Stimulated activated effector memory CD8-positive, alpha-beta T cell treated with anti-CD3 and anti-CD28 coated beads, Interleukin-12 subunit alpha, Interleukin-12 subunit beta, amount 100 ng/mL, for 72 hours (primary cell): ENCODE measurements around the gene ACVR1.
"Not testable (repeated sequence)": the region's sequence is repeated elsewhere in the genome, so short reads cannot be mapped to it uniquely, and the experiment has no call there.

ENCODE experiments used
- ATAC-seq: fragments of 150-1000 bp; cut with Tn5 transposase; 2 replicates; pipeline ENCODE4 v1.10.0; 2021
- DNase-seq, 2 donors: peaks; one replicate each; pipeline ENCODE4 v3.0.0; 2021 to 2022; ENCODE audit warnings: low spot score in 2 of 2
- H3K27ac Mint-ChIP-seq: one replicate; pipeline ENCODE4 v1.8.0; 2022; ENCODE audit warnings: mild to moderate bottlenecking, mixed read lengths
- H3K36me3 Mint-ChIP-seq: one replicate; pipeline ENCODE4 v1.8.0; 2022; ENCODE audit warnings: mild to moderate bottlenecking, mixed read lengths
- H3K4me1 Mint-ChIP-seq: one replicate; pipeline ENCODE4 v1.8.0; 2022; ENCODE audit warnings: mixed read lengths
- H3K4me3 Mint-ChIP-seq: one replicate; pipeline ENCODE4 v1.8.0; 2022; ENCODE audit warnings: mild to moderate bottlenecking, mixed read lengths
- H3K9me3 Mint-ChIP-seq: one replicate; pipeline ENCODE4 v1.8.0; 2022; ENCODE audit warnings: mixed read lengths

The ACVR1 gene

DNA sequence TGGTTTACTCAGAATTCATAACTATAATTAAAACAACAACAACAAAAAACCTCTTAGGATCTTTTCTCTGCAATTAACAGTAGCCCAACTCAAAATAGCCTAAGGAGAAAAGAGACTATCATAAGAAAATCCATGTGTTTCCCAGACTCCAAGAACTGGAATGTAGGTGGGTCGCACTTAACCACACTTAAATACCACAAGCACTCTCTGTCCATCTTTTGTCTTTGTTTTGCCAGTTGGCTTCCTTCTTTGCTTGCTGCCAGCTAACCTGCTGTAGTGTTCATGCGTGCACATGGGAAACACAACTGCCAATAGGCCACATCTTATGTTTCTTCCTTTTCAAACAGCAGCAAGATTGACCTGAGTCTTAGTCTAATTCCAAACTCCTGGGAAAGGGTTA, 24.1 kb upstream of the ACVR1 start:
- DNase-seq = no peak
- peaks cover 12% of the 10 kb centered on the region for H3K36me3 Mint-ChIP-seq
- H3K4me3 Mint-ChIP-seq = peak overlapping the region; percentile 77
- H3K9me3 Mint-ChIP-seq = no peaks in the 10 kb centered on the region
- ATAC-seq = no peak
- peak overlapping the region; percentile 95 for H3K27ac Mint-ChIP-seq
- H3K4me1 Mint-ChIP-seq = peaks cover 57% of the 10 kb centered on the region

DNA sequence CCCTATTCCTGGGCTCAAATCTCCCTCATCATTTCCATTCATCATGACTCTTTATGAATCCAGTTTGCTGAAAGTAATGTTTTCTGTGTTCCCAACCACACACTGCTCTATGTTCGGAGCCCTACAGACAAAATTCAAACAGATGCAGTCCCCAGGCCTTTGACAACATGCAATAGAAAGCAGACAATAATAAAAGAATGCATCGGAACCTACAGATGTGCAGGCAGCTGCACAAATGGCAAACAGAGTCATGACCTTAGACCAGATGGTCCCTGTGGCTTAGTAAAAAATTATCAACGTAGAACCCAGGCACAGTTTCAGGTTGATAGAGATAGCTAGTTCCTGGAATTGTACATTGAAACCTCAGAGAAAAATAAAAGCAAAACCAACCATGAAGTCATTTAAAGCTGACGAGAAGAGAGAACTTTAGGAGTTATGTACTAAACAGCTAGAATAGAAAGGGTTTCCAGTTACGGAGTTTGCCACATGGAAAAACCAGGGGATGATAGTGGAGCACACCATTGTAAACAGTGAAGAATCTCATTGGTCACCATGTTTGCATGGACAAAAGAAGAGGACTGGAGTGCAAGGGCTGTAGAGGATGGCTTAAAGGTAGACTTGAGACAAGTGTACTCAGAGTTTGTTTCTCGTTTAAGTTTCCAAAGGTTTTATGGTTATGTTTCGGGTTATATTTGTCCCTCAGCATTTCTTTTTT, 23.2 kb upstream of the ACVR1 start:
- Mint-ChIP-seq H3K27ac (peak overlapping the region; percentile 95), H3K9me3 (no peaks in the 10 kb centered on the region), H3K4me3 (peak overlapping the region; percentile 77), H3K4me1 (peaks cover 62% of the 10 kb centered on the region), H3K36me3 (peaks cover 12% of the 10 kb centered on the region)
- peak; percentile 65 for ATAC-seq
- DNase-seq = peak in 1 of 2 donors; percentile 71

DNA sequence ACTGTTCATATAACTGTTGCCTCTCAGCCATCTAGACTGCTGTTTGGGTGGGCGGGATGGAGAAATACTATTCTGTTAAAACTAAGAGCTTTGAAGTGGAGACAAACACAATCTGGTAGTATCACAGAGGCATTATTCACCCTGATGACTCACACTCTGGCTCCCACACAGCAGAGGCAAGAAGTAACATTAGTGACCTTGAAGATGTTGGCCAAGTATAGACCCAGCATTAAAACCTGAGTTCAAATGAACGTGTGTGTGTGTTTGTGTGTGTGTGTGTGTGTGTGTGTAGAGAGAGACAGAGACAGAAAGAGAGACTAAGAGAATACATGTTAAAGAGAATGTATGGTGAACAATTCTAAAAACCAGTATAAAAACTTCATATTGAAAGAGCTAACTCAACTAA, 22.5 kb upstream of the ACVR1 start:
- peaks cover 12% of the 10 kb centered on the region for H3K36me3 Mint-ChIP-seq
- ATAC-seq = peak; percentile 88
- H3K9me3 Mint-ChIP-seq = no peaks in the 10 kb centered on the region
- H3K27ac Mint-ChIP-seq = peak overlapping the region; percentile 95
- H3K4me3 Mint-ChIP-seq = peak overlapping the region; percentile 77
- H3K4me1 Mint-ChIP-seq = peaks cover 62% of the 10 kb centered on the region
- peak; percentile 20 to 74 for DNase-seq

DNA sequence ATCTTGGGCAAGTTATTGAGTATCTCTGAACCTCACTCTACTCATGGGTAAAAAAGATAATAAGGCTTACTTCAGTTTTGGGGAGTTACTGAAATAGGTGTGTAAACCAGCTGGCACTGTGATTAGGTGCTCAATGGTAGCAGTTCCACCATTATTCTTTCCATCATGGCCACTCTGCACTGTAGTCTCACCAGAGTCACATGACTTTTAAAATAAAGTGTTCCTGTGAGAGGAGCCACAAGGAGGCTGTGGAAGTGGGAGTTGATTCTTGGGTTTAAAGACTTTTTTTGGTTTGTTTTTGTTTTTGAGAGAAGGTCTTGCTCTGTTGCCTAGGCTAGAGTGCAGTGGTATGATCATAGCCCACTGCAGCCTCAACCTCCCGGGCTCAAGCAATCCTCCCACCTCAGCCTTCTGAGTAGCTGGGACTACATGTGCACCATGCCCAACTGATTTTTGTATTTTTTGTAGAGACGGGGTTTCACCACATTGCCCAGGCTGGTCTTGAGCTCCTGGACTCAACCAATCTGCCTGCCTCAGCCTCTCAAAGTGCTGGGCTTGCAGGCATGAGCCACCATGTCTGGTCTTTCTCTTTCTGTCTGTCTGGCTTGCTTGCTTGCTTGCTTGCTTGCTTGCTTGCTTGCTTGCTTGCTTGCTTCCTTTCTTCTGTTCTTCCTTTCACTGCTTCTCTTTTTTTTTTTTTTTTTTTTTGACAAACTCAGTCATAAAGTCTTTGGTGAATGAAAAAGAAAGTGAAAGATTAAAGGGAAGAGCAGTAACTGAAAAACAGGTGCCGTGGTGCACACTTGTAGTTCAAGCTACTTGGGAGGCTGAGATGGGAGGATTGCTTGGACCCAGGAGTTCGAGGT, 21.2 kb upstream of the ACVR1 start:
- peaks cover 62% of the 10 kb centered on the region for H3K4me1 Mint-ChIP-seq
- H3K4me3 Mint-ChIP-seq = peak overlapping the region; percentile 77
- peak; percentile 62 for ATAC-seq
- DNase-seq = peak in 1 of 2 donors; percentile 72
- peak overlapping the region; percentile 95 for H3K27ac Mint-ChIP-seq
- peaks cover 12% of the 10 kb centered on the region for H3K36me3 Mint-ChIP-seq
- H3K9me3 Mint-ChIP-seq = no peaks in the 10 kb centered on the region

DNA sequence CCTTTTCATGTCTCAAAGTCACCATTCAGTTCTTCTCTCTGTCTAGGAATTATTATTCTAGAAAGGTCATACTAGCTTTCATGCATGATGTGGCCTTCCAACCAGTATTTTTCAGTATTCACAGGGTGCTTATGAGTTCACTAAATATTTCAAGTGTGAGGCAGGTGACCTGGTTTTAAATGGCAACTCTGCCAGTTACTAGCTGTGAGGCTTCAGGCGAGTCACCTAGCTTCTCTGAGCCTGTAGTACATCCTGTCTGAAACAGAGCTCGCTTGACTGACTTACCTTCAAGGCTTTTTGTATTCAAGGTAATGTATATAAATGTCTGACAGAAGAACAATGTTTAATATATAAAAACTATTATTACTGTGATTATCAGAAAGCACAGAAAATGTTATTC, 19.4 kb upstream of the ACVR1 start:
- peaks cover 12% of the 10 kb centered on the region for H3K36me3 Mint-ChIP-seq
- H3K4me3 Mint-ChIP-seq = no peak overlapping the region
- DNase-seq = no peak
- H3K9me3 Mint-ChIP-seq = no peaks in the 10 kb centered on the region
- peak; percentile 38 for ATAC-seq
- peaks cover 63% of the 10 kb centered on the region for H3K4me1 Mint-ChIP-seq
- no peak overlapping the region for H3K27ac Mint-ChIP-seq

DNA sequence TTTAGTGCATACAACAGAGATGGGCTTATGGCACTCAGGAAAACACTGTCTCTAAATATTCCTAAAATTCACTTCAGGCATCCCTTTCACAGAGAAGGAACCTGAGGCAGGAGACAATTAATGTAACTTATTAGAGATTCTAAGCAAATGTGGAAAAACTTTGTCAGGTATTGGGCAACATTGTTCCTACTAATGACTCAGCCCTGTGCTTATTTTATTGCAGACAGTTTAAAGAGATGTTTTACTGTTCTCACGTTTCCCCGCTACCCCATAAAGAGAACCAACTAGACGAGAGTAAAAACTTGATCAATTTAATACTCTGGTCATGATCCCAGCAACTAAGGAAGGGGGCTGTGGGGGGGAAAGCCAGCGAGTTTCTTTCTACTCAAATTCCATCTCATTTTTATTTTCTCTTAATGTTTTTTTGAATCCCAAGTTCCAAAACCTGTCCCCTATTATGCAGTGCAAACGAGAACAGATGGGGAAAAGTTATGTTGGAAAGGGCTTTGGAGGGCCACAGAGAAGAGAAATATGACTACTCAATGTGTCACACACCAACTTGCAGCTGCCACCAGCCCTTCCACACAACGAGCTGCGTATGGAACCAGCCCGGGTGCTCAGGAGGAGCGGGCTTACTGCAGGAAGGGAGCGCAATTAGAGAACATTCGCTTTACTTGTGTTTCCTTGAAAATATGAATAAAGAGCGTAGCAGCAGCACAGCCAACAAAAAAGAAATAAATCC, 18.7 kb upstream of the ACVR1 start:
- H3K27ac Mint-ChIP-seq = no peak overlapping the region
- ATAC-seq = no peak
- peaks cover 57% of the 10 kb centered on the region for H3K4me1 Mint-ChIP-seq
- H3K9me3 Mint-ChIP-seq = no peaks in the 10 kb centered on the region
- no peak for DNase-seq
- no peak overlapping the region for H3K4me3 Mint-ChIP-seq
- peaks cover 12% of the 10 kb centered on the region for H3K36me3 Mint-ChIP-seq

DNA sequence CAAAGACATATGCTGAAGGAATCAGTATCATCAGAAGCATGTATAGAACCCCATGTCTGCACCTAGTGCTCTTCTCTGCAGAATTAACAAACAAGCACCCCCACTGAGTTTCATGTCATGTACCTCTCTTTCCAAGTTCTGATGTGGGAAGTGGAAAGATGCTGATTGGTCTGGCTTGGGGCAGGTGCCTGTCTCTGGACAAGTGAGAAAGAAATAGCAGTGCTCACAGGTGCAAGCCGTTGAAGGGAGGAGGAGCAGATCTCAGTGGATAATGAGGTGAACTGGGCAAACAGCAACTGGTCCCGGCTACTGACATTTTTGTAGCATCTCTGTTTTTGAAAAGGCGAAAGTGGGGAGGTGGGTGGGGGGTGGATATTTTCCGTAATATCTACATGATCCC, 17.5 kb upstream of the ACVR1 start:
- Mint-ChIP-seq H3K4me3 (no peak overlapping the region), H3K4me1 (peaks cover 46% of the 10 kb centered on the region), H3K9me3 (no peaks in the 10 kb centered on the region), H3K36me3 (peaks cover 12% of the 10 kb centered on the region), H3K27ac (no peak overlapping the region)
- ATAC-seq (no peak), DNase-seq (no peak)

DNA sequence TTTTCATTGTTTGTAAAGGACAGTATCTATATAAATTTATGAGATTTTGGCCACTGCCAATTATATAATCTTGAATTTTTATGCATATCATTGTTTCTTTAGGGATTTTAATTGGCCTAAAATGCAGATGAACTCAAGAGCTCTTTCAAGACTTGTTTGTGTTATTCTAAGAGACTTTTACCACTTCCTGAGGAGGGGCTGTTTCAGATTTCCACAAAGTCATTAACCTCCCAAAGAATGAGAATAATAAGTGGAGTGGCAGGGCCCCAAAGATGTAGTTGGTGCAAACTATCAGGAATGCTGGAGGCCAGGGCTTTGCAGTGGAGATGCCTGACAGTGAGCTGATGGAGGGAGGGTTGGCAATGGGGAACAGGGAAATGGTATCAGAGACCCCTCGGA, 15.5 kb upstream of the ACVR1 start:
- Mint-ChIP-seq H3K36me3 (no peaks in the 10 kb centered on the region), H3K9me3 (no peaks in the 10 kb centered on the region), H3K4me3 (no peak overlapping the region), H3K27ac (peak overlapping the region; percentile 22), H3K4me1 (peaks cover 30% of the 10 kb centered on the region)
- no peak for DNase-seq
- no peak for ATAC-seq

DNA sequence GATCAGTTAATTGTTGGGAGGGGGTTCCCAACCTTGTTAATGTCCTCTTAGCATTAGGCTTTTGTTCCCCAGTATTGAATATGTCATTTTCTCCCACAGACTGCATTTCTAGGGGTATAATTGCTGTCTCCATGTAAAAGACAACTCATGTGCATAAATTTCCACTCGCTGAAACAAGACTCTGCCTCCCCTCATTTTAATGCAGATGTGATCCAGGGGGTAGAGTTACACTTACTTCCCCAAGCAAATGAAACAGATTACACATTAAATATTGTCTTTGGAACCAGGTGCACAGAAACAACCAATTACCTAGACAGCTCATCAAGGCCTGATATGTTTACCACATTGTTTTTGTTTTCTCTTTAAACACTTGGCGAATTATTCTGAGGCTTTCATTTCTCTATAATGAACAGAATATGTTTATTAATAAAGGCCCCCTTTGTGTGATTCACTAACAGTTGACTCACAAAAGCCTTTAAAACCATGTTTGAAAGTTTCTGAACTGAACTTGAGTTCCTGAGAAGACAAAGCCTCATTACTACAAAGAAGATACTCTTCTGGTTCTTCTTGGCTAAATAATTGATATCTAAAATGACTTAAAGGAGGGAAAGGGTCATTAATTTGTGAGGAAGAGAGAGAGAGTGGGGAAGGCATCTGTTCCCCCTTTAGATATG, 15.0 kb upstream of the ACVR1 start:
- no peaks in the 10 kb centered on the region for H3K36me3 Mint-ChIP-seq
- peaks cover 25% of the 10 kb centered on the region for H3K4me1 Mint-ChIP-seq
- DNase-seq (no peak), ATAC-seq (no peak)
- H3K27ac Mint-ChIP-seq = peak overlapping the region; percentile 22
- no peak overlapping the region for H3K4me3 Mint-ChIP-seq
- H3K9me3 Mint-ChIP-seq = no peaks in the 10 kb centered on the region

DNA sequence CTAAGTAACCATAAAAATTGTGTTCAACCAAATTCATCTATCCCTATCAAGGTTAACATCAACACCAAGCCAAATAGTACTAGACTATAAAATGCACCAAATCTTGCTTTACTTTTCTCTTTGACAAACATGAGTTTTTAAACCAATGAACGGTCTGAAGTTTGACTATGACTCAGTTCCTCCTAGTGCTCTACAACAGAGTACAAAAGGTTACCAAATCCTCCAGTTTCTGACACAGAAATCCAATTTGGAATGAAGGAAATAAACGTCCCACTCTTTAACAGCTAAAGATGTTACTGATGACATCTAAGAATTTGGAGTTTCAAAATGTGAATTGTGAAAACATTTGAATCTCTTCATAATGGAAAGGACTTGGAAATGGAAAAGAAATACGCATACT, 11.8 kb upstream of the ACVR1 start:
- Mint-ChIP-seq H3K4me3 (no peak overlapping the region), H3K27ac (no peak overlapping the region), H3K9me3 (no peaks in the 10 kb centered on the region), H3K4me1 (peaks cover 17% of the 10 kb centered on the region), H3K36me3 (no peaks in the 10 kb centered on the region)
- DNase-seq (no peak), ATAC-seq (no peak)

DNA sequence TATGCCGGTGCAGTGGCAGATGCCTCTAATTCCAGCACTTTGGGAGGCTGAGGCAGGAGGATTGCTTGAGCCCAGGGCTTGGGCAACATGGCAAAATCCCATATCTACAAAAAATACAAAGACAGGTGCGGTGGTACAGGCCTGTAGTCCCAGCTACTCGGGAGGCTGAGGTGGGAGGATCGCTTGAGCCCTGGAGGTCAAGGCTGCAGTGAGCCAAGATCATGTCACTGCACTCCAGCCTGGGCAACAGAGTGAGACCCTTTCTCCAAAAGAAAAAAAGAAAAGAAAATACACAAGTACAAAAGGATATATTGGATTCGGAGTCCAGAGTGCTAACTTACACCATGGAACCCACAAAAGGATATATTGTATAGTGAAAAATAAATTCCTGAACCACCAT, 8.4 kb upstream of the ACVR1 start:
- H3K36me3 Mint-ChIP-seq, H3K9me3 Mint-ChIP-seq, ATAC-seq, H3K4me1 Mint-ChIP-seq, H3K4me3 Mint-ChIP-seq, H3K27ac Mint-ChIP-seq, DNase-seq: not testable (repeated sequence)

DNA sequence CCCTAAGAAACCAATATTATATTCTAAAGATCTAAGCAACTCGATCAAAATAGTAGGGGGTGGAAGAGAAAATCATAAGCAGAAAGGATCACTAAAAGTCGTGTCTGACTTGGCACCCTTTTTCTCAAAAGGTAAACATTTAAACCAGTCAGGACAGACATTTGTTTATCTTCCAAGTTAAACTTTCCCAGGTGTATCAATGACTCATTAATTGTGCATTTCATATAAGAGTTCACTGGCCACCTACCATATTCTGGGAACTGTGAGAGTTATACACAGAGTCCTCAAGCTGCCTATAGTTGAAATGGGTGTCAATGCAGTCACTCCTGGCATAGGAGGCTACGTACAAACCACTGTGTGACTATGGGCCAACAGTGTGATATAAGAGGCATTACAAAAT, 4.8 kb upstream of the ACVR1 start:
- ATAC-seq (no peak), DNase-seq (no peak)
- Mint-ChIP-seq H3K27ac (no peak overlapping the region), H3K4me1 (peaks cover 8% of the 10 kb centered on the region), H3K4me3 (no peak overlapping the region), H3K9me3 (no peaks in the 10 kb centered on the region), H3K36me3 (no peaks in the 10 kb centered on the region)

DNA sequence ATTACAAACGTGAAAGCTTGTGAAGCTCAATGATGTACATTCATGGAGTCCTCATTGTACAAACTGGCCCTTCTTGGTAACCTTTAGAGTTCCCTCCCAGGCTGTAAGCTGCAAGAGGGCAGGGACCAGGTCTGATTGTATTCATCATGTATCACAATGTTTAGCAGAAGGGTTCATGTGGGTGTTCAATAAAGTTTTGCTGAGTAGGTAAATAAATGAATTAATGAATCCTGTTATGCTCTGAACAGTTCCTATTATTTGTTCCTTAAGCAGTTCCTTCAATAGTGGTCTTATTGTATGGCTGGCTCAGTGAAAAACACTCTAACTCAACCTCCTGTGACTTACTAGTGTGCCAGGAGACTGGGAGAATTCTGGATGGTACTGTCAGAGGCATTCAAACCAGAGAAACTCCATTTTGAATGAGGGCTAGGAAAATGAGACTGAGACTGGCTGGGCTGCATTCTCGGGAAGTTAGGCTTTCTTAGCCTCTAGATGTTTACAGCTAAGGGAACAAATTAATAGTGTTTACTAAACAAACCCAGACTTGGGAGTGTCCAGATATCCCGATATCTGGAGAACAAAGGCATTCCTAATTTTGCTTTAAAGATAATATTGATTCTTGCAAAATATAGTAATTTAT, 1.8 kb upstream of the ACVR1 start:
- H3K4me1 Mint-ChIP-seq = peaks cover 31% of the 10 kb centered on the region
- no peaks in the 10 kb centered on the region for H3K36me3 Mint-ChIP-seq
- H3K27ac Mint-ChIP-seq = no peak overlapping the region
- H3K4me3 Mint-ChIP-seq = peak overlapping the region; percentile 79
- H3K9me3 Mint-ChIP-seq = no peaks in the 10 kb centered on the region
- DNase-seq = no peak
- ATAC-seq = no peak

DNA sequence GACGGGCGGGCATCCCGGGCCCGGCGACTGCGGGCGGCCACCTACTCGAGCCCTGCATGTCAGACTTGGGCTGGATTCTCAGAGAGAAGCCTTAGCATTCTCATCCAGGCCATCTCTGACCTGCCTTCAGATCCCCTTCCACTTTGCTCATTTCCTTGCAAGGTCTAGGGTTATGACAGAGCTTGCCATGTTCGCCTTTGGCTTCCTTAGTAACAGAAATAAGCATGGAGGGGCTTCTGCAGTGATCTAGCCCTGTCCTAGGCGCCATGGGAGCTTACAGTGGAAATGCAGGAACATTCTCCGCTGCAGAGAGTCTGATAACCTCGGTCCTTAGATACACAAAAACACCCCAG, 632 bp upstream of the ACVR1 start:
- Mint-ChIP-seq H3K4me3 (peak overlapping the region; percentile 79), H3K36me3 (no peaks in the 10 kb centered on the region), H3K9me3 (no peaks in the 10 kb centered on the region), H3K27ac (peak overlapping the region; percentile 48), H3K4me1 (peaks cover 31% of the 10 kb centered on the region)
- no peak for DNase-seq
- no peak for ATAC-seq

DNA sequence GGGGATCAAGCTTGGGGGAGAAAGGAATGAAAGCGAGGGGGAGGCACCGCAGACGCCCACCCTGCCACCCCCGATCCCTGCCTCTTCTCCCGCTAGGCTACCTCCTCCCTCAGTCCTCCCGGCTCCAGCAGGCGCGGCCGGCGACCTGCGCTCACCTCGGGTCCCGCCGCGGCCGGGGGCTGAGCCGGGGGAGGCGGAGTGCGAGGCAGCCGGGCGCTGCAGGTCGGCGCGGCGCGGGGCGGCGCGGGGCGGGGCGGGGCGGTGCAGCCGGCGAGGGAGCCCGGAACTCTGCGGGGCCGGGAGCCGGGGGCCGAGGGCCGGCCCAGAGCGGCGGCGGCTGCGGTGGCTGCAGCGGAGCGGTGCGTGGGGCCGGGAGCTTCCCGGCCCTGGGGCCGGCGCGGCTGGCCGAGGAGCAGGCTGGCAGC, 477 bp downstream of the ACVR1 start:
- H3K4me3 Mint-ChIP-seq = peak overlapping the region; percentile 79
- no peaks in the 10 kb centered on the region for H3K9me3 Mint-ChIP-seq
- peaks cover 31% of the 10 kb centered on the region for H3K4me1 Mint-ChIP-seq
- peak; percentile 60 to 84 for DNase-seq
- H3K36me3 Mint-ChIP-seq = no peaks in the 10 kb centered on the region
- ATAC-seq = peak; percentile 73
- peak overlapping the region; percentile 86 for H3K27ac Mint-ChIP-seq
